ENCODE measurements around the gene FERD3L.

The FERD3L gene

GRCh38 chr7:19117091-19117869, 27.9 kb downstream of the FERD3L start, which contains the start of gene TWIST1:
Gene TWIST1, minus strand, starts transcription at chr7:19117636. Its CDS starts 315 bp downstream, at chr7:19117321.
- DNase-seq (ENCODE audit: low read depth in 2 of 2), result no peak

DNA sequence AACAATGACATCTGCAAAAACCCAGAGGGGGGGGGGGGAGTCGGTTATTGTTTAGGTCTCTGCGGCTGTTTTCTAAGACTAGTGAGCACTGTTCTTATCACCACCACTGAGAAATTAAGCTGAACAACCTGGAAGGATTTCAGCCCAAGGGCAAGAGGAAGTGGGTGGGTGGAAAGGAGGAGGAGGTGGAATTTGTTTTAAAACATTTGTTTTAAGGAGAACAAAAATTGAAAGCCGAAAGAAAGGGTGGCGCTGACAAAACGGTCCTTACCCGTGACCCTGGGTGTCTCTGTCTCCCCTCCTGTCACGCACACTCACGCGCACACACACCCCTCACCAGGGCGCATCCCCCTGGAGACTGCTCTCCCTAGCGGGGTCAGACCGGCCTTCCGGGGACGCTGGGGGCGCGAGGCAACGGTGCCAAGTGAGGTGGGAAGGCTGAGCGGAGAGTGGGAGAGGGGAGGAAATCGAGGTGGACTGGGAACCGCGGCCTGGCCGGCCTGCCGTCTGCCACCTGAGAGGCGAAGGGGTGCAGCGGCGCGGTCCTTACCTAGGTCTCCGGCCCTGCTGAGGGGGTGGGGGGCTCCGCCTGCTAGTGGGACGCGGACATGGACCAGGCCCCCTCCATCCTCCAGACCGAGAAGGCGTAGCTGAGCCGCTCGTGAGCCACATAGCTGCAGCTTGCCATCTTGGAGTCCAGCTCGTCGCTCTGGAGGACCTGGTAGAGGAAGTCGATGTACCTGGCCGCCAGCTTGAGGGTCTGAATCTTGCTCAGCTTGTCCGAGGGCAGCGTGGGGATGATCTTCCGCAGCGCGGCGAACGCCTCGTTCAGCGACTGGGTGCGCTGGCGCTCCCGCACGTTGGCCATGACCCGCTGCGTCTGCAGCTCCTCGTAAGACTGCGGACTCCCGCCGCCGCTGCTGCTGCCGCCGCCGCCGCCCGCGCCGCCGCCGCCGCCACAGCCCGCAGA, 28.8 kb downstream of the FERD3L start:
- DNase-seq (ENCODE audit: low read depth in 2 of 2), result no peak

GRCh38 chr7:19114551-19114855, 30.7 kb downstream of the FERD3L start:
- no peak for DNase-seq (ENCODE audit: low read depth in 2 of 2)

- DNase-seq (ENCODE audit: low read depth in 2 of 2), result no peak
Measured at GRCh38 chr7:19113855-19114550, 31.2 kb downstream of the FERD3L start.

GRCh38 chr7:19113002-19113350, 32.2 kb downstream of the FERD3L start:
- DNase-seq (ENCODE audit: low read depth in 2 of 2), result no peak

GRCh38 chr7:19112274-19113001, 32.8 kb downstream of the FERD3L start:
- DNase-seq (ENCODE audit: low read depth in 2 of 2), result no peak

DNA sequence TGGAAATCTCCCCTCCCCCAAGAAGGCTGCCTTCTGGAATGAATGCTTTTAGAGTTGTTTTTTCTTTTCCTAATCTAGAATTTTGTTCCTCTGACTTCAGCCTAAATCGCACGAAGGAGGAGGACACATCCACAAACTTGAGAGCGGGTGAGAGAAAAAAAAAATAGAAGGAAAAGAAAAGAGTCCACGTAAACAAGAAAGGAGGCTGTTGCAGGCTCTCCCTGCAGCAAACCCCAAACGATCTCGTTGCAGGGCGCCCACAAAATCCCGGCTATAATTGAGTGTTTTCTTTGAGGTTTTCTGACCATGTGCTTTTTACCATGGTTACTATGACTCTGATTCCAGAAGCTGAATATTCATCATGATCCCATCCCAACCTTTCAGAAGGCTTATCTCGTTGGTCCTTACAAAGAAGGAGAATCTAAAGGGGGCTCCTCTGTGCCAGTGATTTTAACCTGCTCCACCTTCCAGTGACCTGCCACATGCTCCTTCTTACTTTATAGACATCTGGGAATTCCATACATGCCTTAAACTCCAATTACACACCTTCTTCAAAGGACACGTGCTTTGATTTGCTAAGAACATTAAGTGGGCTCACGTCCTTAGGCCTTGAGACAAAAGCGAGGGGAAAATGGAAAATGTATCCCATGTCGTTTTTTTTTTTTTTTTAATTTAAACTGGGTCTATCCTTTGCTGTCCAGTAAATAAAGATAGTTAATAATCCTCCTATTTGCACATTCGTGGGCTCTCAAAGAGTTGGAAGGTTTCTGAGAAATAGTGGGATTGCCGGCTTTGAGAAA, 33.5 kb downstream of the FERD3L start:
- no peak for DNase-seq (ENCODE audit: low read depth in 2 of 2)

DNA sequence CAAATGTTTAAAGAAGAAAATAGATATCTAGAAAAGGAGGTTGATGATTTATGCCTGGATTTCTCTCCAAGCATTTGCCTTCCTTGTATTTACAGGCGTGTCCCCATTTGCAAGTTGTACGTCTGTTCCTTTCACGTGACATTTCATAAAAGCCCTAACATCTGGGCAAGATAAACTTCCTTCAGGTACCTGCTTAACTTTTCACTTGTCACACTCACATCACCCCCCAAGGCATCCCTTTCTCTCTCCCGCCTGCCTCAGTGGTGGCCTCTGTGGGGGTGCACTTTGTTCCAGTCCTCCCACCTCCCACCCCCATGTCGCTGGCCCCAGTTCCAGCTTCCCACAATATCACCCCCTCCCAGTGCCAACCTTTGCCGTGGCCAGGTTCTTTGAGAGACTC, 34.4 kb downstream of the FERD3L start:
- no peak for DNase-seq (ENCODE audit: low read depth in 2 of 2)

DNA sequence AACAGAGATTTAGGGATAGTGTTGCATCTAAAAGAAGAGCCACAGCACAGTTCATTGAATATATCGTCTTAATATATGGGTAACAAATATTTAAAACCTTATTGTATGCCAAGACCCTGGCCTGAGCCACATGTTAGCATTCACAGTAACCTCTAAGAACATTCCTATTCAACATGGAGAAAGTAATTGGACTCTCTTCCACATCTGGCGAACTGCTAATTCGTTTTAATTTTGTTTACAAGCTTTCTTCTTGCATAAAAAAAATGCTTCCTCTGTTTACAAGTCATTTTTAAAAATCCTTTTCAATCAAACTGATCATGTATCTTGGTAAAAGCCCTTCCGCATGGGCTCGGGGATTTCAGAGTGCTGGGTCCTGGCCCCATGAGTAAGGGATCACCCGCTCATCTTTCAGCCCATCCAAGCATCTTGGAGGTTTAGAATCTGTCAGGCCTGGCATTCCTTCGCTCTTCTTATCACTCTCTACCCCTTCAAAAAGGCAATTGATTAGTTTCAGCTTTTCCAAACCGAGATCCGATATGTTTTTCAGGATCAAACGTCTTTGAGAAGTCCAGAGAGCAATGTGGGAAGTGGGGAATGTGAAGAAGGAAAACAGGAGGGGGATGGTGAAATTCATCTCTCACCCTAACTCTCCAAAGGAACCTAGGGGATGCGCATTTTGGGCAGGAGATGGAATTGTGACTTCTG, 35.0 kb downstream of the FERD3L start:
- DNase-seq (ENCODE audit: low read depth in 2 of 2), result no peak

GRCh38 chr7:19109000-19109946, 35.9 kb downstream of the FERD3L start:
- no peak for DNase-seq (ENCODE audit: low read depth in 2 of 2)

- no peak for DNase-seq (ENCODE audit: low read depth in 2 of 2)
Measured at GRCh38 chr7:19107356-19108146, 37.7 kb downstream of the FERD3L start.

- no peak for DNase-seq (ENCODE audit: low read depth in 2 of 2)
Measured at GRCh38 chr7:19107081-19107355, 38.2 kb downstream of the FERD3L start.

DNA sequence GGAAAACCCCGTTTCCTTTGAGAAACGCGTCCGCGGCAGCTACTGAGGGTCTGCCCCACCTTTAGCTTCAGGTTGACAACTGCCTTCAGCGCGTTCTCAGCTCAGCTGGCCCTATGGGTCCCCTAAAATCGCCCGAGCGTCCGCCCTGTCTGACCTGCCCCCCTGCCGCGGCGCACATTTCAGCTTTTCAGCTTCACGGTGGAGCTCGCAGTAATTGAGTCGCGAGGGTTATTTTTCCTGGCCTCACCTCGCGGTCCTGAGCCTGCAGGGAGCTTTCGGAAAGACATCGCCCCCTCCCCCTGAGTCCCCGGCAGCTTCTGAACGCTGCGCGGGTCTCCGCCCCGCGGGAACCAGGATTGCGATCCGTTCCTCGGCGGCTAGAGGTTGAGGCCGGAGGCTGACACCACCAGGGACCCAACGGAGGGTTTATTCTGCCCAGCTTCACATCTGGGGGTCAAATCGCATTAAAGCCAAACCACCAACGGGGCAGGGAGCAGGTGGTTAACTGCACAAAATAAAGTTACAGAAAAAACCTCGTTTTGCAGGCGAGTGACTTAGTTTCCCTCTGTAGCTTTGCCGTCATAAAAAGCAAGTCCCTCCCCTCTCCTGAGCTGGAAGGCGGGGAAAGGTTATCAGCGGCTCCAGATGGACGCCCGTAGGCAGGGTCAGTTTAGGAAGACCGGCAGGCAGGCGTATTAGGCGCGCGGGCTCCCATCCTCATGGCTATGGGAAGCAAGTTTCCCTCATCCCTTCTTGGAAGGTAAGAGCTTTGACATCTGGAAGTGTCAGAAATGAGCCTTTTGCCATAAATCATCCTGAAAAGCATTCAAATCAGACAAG, 38.8 kb downstream of the FERD3L start:
- no peak for DNase-seq (ENCODE audit: low read depth in 2 of 2)

DNA sequence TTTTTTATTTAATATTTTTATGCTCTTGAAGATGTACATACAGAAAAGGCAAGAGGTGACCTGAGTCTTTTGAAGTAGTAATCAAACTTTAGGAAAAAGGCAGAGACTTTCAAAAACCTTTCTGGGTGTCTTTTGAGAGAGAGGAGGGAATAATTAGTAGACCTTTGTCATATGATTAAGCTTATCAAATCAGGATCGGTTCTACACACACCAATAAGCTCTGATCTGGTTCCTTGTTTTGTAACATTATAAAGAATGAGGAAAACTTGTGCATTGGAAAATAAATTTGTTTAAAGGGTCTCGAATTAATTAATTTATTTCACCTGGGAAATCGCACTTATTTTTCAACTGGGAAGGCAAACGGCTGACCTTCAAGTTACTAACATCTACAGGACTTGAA, 39.7 kb downstream of the FERD3L start:
- DNase-seq (ENCODE audit: low read depth in 2 of 2), result no peak

DNA sequence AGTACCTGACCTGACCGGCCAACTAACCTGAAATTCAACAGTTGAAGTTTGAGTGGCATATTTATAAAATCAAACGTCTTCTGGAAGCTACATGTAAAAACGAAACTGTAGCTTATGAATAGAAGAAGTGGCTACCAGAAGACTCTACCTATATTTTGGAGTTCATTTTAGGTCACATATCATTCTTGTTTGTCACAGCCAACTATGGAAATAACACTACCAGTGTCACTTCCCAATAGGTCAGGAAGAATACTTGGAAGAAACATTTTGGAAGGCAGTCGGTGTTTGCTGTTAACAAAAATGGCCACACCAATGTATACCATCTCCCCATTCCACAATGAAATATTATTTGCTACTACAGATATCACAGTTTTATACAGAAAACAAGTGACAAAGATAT, 40.4 kb downstream of the FERD3L start:
- DNase-seq (ENCODE audit: low read depth in 2 of 2), result no peak

GRCh38 chr7:19102884-19103283, 42.3 kb downstream of the FERD3L start:
- DNase-seq (ENCODE audit: low read depth in 2 of 2), result no peak

DNA sequence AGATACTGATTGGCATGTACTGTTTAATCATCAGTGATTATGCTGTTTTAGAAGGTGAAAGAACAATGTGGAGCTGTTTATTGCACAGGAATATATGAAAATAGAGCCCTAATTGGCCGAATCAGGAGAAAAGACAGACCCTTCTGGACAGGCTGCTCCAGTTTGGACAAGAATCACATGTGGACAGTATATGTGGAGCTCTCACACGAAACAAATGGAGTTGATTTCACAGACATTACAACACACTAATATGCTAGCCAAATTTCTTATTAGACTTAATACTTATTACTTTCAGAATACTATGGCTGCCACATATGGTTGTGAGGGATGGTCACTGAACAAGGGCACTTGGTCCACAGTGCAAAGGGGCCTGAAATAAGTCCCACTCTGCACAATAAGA, 43.3 kb downstream of the FERD3L start:
- DNase-seq (ENCODE audit: low read depth in 2 of 2), result no peak

GRCh38 chr7:19101472-19101871, 43.7 kb downstream of the FERD3L start:
- no peak for DNase-seq (ENCODE audit: low read depth in 2 of 2)

All from stimulated activated CD4-positive, alpha-beta T cell treated with anti-CD3 and anti-CD28 coated beads, Interleukin-4, amount 100 ng/mL, for 48 hours (primary cell).